Stimulated activated CD8-positive, alpha-beta memory T cell treated with anti-CD3 and anti-CD28 coated beads, Interleukin-4, amount 100 ng/mL, for 48 hours (primary cell): ENCODE data around the gene LIPJ.

Experiments used
- DNase-seq: peaks from one replicate; pipeline ENCODE4 v3.0.0-alpha.2; 2020

LIPJ gene, protein sequence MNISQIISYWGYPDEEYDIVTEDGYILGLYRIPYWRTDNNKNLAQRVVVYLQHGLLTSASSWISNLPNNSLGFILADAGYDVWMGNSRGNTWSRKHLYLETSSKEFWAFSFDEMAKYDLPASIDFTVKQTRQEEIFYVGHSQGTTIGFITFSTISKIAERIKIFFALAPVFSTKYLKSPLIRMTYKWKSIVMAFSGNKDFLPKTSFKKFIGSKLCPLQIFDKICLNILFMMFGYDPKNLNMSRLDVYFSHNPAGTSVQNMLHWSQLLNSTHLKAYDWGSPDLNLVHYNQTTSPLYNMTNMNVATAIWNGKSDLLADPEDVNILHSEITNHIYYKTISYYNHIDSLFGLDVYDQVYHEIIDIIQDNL

DNA sequence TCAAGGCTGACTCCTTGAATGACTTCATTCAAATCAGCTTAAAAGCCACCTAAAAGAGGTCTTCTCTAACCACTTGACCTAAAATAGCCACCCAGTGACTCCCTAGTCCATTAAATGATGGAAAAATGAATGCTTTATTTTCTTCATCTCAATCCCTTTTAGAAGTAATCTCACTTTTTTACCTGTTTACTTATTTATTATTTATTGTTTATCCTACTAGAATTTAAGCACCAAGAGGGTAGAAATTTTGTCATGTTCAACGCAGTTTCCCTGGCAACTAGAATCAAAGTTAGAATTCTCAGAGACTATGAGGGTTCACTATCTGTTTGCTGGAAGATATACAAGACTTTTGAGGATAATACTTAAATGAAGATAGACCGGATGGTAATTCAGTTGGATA, at the start of gene LIPJ:
LIPJ (plus strand) TSS at position 301 of the 400 bp plus-strand sequence. CDS start 3,926 bp downstream, outside the sequence.
- no peak for DNase-seq

- DNase-seq, result no peak
Measured at GRCh38 chr10:88537322-88537721, 49.2 kb upstream of the LIPJ start.

DNA sequence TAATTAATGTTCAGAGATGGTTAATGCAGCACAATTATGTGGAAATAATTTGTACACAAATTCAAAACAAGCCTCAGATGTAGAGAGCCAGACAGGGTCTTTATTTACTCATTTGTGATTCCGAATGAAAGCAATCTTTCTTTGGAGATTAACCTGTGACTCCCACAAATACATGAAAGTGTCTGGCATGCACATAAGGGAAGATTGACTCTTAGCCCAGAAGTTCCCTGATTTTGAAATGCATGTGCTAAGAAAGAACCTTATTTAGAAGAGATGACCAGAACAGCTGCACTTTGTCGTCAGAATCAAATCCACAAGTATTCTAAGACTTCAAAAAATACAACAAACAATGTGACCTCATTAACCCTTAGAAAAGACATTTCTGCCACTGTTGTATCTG, 48.5 kb upstream of the LIPJ start:
- DNase-seq, result no peak

DNA sequence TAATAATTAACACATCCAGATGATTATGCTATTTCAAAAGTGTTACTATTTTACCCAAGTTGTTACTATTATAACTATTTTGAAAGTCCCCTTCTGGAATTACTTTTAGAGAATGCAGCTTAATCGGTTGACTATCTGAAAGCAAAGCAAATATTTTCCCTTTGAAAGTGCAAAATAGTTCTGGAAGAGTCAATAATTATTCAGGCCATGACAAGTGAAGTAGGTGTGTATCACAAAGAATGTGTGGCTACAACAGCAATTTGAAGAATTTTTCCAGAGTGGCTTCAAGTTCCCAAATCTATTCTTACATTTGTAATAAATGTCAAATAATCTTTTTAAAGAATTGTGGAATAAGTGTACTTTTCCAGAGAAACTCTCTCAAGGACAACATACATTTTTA, 46.2 kb upstream of the LIPJ start:
- no peak for DNase-seq

GRCh38 chr10:88541116-88541626, 45.4 kb upstream of the LIPJ start:
- DNase-seq, result no peak

- DNase-seq, result no peak
Measured at GRCh38 chr10:88542522-88542921, 44.0 kb upstream of the LIPJ start.

GRCh38 chr10:88544140-88544870, 42.3 kb upstream of the LIPJ start:
- DNase-seq, result no peak

DNA sequence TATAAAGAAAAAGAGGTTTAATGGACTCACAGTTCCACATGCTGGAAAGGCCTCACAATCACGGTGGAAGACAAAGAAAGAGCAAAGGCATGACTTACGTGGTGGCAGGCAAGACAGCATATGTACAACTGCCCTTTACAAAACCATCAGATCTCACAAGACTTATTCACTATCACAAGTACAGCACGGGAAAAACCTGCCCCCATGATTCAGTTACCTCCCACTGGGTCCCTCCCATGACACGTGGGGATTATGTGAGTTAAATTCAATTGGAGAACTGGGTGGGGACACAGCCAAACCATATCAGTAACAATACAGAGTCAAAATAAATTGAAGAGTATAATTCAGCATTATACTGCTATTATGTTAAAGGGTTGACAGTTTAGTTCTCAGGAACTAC, 41.2 kb upstream of the LIPJ start:
- DNase-seq, result no peak

- DNase-seq, result no peak
Measured at GRCh38 chr10:88546497-88546896, 40.1 kb upstream of the LIPJ start.

- DNase-seq, result no peak
Measured at GRCh38 chr10:88551246-88551645, 35.3 kb upstream of the LIPJ start.

DNA sequence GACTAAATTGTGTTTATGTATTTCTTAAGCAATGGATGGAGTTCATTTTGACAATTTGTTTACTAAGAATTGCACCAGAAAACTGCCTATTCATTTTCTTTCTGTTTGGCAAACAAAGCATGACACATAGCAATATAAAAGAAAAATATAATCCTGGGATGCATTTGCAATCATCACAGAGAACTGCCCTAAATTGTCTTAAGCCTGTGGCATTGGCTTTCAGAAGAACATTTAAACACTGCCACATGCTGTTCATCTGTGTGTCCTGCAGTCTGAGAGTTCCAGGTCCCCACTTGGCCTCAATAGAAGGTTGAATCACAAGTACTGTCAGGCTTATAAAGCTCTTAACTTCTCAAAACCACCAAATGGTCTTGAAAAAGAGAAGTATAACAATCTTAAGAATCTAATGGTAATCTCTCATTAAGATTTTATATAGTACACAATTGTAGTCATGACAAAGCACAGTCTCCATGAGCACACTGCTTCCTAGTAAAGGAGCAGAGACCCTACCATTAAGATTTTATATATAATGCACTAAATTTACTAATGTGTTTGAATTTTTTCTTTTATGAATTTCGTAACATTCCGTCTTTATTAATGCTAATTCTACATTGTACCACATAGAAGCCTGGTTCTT, 33.3 kb upstream of the LIPJ start:
- peak; percentile 26 for DNase-seq

GRCh38 chr10:88555190-88555908, 31.2 kb upstream of the LIPJ start:
- DNase-seq, result no peak

DNA sequence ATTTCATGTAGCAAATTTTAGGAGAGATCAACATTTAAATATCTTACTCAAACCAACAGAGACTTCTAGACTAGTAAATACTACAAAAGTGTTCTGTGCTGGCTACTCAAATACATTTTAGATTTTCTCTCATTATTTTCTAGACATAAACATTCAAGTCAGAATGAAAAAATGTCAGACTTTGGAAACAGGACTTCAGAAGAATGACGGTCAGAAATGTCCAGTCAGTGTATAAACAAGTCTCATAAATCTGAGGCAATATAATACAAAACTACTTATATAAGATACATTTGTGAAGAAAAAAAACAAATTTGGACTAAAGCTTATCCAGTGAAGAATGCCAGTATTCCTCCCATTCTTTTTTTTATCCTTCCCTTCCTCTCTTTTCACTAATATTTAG, 29.3 kb upstream of the LIPJ start:
- DNase-seq, result no peak

- no peak for DNase-seq
Measured at GRCh38 chr10:88557658-88558057, 28.9 kb upstream of the LIPJ start.

- DNase-seq, result no peak
Measured at GRCh38 chr10:88562152-88562551, 24.4 kb upstream of the LIPJ start.

- no peak for DNase-seq
Measured at GRCh38 chr10:88565072-88565471, 21.5 kb upstream of the LIPJ start.

- DNase-seq, result no peak
Measured at GRCh38 chr10:88582411-88582805, 4.2 kb upstream of the LIPJ start.

- DNase-seq, result peak; percentile 78
Measured at GRCh38 chr10:88582806-88583583, 3.6 kb upstream of the LIPJ start, which contains the start of gene RNLS. Gene RNLS, minus strand, starts transcription at chr10:88583318.

- no peak for DNase-seq
Measured at GRCh38 chr10:88583584-88583957, 3.0 kb upstream of the LIPJ start.

DNA sequence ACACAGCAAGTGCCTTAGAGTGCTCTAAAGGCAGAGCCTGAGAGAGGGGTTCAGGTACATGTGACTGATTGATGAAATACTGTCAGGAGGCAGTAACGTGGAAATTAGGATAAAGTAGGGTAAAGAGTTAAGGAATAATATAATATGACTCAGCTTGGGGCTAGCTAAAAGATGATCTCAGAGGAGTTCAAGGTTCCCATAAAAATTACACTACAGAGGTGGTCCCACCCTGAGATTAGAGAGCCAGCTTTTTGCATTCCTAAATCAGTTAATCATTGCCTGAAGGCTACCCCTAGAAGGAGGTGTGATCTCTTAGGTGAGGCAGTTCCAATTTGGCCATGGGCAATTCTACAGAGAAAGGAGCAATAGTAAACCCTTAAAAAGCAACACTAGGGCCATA, 5.8 kb downstream of the LIPJ start:
- DNase-seq, result no peak

- no peak for DNase-seq
Measured at GRCh38 chr10:88592906-88593305, 6.3 kb downstream of the LIPJ start.

DNA sequence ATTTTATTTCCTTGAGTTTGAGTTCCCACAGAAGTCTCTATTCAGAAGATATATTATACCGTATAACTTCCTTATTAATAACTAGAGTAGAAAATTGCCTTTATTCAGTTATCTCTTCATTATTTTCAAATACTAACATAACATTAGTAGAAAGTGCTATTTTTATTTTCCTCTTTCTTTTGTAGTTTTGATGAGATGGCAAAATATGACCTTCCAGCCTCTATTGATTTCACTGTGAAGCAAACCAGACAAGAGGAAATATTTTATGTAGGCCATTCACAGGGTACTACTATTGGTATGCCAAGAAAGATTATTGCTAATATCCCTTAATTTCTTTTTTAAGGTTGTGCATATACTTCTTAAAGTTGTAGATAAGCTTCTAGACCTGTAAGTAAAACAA, 7.9 kb downstream of the LIPJ start:
- DNase-seq, result no peak
